Ecto neural progenitor cell (in vitro differentiated cells): ENCODE data around the gene AP4B1.
"Not testable (repeated sequence)": the region's sequence is repeated elsewhere in the genome, so short reads cannot be mapped to it uniquely, and the experiment has no call there.

Source experiments
- DNase-seq: peaks from one replicate; pipeline ENCODE4 v3.0.0-alpha.2; 2018; ENCODE audit warnings: low spot score

The AP4B1 gene

GRCh38 chr1:113904674-113905434 is at the start of gene AP4B1, which contains the start of gene DCLRE1B:
AP4B1 (minus strand) TSS chr1:113904799; CDS start chr1:113904717, 82 bp downstream.
DCLRE1B (plus strand) TSS chr1:113905326; CDS start chr1:113905587, 261 bp downstream.
- DNase-seq, result peak; percentile 97

- no peak for DNase-seq
Observed at GRCh38 chr1:113951719-113952118, 47.1 kb upstream of the AP4B1 start.

- DNase-seq, result no peak
Observed at GRCh38 chr1:113950908-113951307, 46.3 kb upstream of the AP4B1 start.

- no peak for DNase-seq
Observed at GRCh38 chr1:113949007-113949406, 44.4 kb upstream of the AP4B1 start.

- not testable (repeated sequence) for DNase-seq
Observed at GRCh38 chr1:113948151-113948550, 43.6 kb upstream of the AP4B1 start.

- no peak for DNase-seq
Observed at GRCh38 chr1:113947388-113948107, 42.9 kb upstream of the AP4B1 start.

- DNase-seq, result no peak
Observed at GRCh38 chr1:113946678-113947387, 42.2 kb upstream of the AP4B1 start.

- DNase-seq, result no peak
Observed at GRCh38 chr1:113946112-113946511, 41.5 kb upstream of the AP4B1 start.

GRCh38 chr1:113945329-113945728 is 40.7 kb upstream of the AP4B1 start:
- DNase-seq, result no peak

GRCh38 chr1:113943028-113943811 is 38.6 kb upstream of the AP4B1 start:
- DNase-seq, result no peak

- no peak for DNase-seq
Observed at GRCh38 chr1:113942527-113942926, 37.9 kb upstream of the AP4B1 start.

- no peak for DNase-seq
Observed at GRCh38 chr1:113941245-113941559, 36.6 kb upstream of the AP4B1 start.

- DNase-seq, result no peak
Observed at GRCh38 chr1:113940365-113941244, 36.0 kb upstream of the AP4B1 start.

- DNase-seq, result no peak
Observed at GRCh38 chr1:113938192-113938591, 33.6 kb upstream of the AP4B1 start.

- DNase-seq, result no peak
Observed at GRCh38 chr1:113937146-113937545, 32.5 kb upstream of the AP4B1 start.

GRCh38 chr1:113935970-113936369 is 31.4 kb upstream of the AP4B1 start:
- DNase-seq, result no peak

GRCh38 chr1:113935176-113935575 is 30.6 kb upstream of the AP4B1 start:
- no peak for DNase-seq

GRCh38 chr1:113934511-113935055 is 30.0 kb upstream of the AP4B1 start:
- DNase-seq, result no peak

- DNase-seq, result no peak
Observed at GRCh38 chr1:113934006-113934405, 29.4 kb upstream of the AP4B1 start.

- no peak for DNase-seq
Observed at GRCh38 chr1:113931451-113931851, 26.9 kb upstream of the AP4B1 start.
